HG03378 (cell line): ENCODE data around the gene SHC1.
A peak's percentile ranks its signal among the peaks of the same experiment; 100 is the strongest.

Experiments used
- ATAC-seq: cut with Tn5 transposase; IDR thresholded peaks from one replicate; pipeline ENCODE4 v1.9.1; 2021; ENCODE audit warnings: mild to moderate bottlenecking, moderate library complexity; ENCODE audit not compliant: unreplicated experiment

The SHC1 gene

DNA sequence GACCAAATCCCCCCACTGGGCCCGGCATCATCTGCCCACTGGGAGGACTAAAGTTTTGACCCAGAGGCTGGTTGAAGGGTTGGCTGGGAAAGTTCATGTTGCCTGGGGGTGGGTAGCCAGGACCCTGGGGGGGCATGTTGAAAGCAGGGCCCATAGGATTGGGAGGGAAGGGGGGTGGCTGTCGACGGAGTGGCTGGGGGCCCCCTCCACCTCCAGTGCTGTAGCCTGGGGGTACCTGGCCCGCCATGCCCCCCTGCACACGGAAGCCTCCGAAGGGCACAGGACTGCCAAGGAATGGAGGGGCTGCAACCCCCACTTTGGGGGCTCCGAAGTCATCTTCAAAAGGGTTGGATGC, 11.1 kb downstream of the SHC1 start:
- ATAC-seq: no peak

- no peak for ATAC-seq
Measured at GRCh38 chr1:154958681-154959425, 11.7 kb downstream of the SHC1 start.

- no peak for ATAC-seq
Measured at GRCh38 chr1:154958036-154958435, 12.5 kb downstream of the SHC1 start.

GRCh38 chr1:154957091-154957657, 13.4 kb downstream of the SHC1 start:
- no peak for ATAC-seq

GRCh38 chr1:154956544-154956941, 14.0 kb downstream of the SHC1 start:
- ATAC-seq: no peak

- peak; percentile 43 for ATAC-seq
Measured at GRCh38 chr1:154955718-154956543, 14.6 kb downstream of the SHC1 start, which contains the start of gene PBXIP1. Gene PBXIP1 (minus strand): TSS chr1:154956099. CDS start chr1:154953721, 2,378 bp downstream.

DNA sequence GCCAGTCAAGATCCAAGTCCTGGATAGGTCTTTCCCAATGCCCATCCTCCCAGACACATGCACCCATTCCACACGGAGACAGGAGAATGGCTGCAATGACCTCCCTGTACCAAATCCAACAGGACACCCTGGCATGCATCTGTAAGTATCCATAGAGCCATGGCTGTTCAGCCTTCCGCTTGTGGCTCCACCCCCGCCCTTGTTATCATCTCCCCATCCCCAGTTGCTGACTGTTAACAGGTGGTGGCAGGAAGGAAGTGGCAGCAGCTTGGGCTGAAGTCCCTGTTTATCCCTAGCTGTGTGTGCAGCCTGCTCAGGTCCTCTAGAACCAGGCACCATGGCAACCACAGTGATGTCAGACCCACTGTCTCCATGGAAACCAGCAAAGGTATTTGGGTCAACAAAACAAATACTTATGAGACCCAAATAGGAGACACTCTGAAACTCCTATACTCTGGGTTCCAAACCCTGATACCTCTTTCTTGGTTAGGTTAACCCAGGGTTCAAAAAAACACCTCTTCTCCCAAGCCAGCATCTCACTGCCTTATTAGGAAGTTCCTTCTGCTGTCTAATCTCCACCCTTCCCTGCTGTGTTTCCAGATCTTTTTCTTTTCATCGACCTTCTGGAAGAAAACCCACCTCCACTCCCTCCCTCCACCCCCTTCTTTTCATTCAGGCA, 15.4 kb downstream of the SHC1 start:
- ATAC-seq: peak; percentile 53

GRCh38 chr1:154954541-154954940, 16.0 kb downstream of the SHC1 start:
- no peak for ATAC-seq

DNA sequence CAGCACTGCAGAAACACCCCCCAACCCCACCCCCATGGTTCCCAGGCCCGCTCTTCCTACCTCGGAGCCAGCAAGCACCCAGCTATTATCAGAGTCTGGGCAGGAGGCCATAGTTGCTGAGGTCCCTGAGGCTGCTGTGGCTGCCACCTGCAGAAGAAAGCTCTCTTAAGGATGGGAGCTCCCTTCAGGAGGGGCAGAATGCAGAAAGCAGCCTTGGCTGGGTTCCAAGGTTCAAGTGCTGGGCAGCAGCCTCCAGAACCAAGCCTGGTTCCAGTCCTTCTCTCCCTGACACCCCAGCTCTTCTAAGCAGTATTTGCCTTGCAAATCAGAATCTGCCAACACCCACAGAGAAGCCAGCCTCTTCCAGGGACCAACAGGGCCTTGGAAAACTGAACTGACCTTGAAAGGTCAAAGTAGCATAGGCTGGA, 16.9 kb downstream of the SHC1 start:
- no peak for ATAC-seq

DNA sequence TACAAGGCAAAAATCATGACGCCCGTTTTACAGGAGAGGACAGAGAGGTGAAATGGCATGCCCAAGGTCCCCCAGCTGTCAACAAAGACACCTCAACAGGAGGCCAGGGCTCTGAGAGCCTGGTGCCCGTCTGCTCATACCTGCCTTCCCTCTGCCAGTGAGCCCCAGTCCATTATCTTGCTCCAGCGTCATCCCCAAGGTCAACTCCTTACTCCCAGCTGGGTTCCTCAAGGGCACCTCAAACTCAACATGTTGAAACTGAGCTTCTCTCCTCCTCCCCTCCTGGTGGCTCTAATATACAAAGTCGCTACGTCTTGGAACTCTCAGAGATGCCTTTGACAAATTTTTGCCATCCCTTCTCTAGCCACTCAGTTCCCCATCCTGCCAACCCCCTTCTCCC, 17.9 kb downstream of the SHC1 start:
- no peak for ATAC-seq

GRCh38 chr1:154951901-154952657, 18.5 kb downstream of the SHC1 start:
- no peak for ATAC-seq

- no peak for ATAC-seq
Measured at GRCh38 chr1:154948079-154948478, 22.5 kb downstream of the SHC1 start.

GRCh38 chr1:154945962-154946850, 24.3 kb downstream of the SHC1 start:
- ATAC-seq: no peak

DNA sequence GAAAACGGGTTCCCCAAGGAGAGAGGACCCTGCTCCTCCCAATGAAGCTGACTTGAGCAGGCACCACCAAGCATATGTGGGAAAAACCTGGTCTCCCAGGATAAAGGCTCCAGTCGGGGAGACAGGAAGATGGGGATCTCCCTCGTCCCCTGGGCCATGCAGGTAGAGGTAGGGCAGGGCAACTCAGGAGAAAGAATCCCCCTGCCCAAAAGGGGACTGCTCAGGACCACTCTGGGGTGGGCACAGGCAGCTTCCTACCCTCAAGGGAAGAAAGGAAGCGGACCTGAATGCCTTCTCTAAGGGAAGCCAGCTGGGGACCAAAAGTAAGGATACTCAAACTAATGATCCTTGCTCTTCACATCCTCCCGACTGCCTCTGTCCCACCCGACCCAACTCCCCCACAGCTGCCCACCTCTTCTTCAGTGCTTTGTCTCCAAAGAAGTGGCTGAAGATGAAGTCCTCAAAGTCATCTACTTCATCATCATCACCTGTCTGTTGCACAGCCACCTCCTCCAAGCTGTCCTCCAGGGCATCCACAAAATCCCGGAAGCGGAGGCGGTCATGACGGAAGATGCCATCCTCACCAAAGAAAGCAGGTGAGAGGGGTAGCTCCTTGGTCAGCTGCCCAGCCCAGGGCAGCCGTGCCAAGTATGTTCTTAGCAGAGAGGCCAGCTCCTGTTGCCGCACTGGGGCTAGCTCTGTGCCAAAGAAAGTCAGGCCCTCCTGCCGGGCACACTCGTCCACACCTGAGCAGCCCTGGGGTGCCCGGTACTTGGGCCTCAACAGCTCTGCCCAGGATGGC, 25.2 kb downstream of the SHC1 start:
- no peak for ATAC-seq

- no peak for ATAC-seq
Measured at GRCh38 chr1:154944401-154945159, 26.0 kb downstream of the SHC1 start.

DNA sequence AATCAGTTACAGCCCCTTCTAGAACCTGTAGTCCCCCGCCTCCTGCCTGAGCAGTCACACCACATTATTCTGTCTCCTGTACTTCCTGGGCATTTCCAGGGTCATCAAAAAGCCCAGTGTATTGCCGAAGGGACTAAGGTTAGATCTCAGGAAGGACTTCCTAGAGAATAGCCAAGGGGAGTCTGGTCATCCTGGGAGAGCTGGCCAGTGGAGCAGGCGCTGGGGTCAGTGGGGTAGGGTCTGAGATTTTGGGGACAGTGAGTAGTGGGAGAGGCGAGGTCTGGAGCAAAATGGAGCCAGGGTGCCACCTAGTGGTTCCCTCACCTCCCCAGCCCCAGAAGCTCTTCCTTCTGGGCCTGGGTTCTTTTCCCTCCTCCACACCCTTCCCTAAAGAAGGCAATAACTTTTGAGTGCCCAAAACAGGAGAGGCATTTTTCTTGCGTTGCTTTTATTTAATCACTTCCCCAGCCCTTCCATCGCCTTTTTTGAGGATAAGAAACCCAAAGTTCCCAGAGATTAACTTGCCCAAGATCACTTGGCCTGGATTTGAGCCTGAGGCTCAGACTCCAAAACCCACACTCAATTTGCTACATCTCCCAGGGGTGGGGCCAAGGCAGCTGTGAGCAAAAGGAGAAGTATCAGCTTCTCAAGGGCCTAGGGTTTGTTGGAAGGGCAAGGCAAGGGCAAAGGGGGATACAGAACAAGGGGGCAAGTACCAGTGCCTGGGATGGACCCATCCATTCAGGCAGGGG, 26.7 kb downstream of the SHC1 start:
- no peak for ATAC-seq

GRCh38 chr1:154941333-154942013, 29.1 kb downstream of the SHC1 start:
- ATAC-seq: no peak
